HL-60 (cell line): ENCODE results near the gene E2F4.

Experiments
- CTCF ChIP-seq: IDR thresholded peaks from one replicate; pipeline ENCODE4 v1.5.1; 2011; ENCODE audit warnings: low read length, control low read depth, inconsistent platforms; ENCODE audit not compliant: insufficient read depth
- POLR2AphosphoS5 ChIP-seq: IDR thresholded peaks from 2 replicates; pipeline ENCODE4 v1.6.1; 2012; ENCODE audit warnings: low read depth

DNA sequence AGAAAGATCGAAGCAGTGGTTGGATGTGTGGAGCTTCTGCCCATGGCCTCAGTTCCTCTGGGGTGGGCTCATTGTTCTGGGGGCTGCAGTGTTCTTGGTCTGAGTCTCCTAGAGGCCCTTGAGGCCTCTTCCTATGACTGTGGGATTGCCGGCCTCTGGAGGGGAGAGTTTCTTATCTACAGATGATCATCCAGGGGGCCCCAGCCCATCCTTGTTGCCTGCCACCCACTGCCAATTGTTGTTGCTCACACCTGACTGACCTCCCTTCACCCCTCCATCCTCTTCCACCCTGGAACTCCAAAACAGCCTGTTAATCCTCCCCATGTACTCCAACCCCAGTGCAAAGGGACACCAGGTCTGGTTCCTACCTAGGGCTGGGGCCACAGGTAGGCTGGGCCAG, 47.0 kb upstream of the E2F4 start:
- TF ChIP-seq POLR2AphosphoS5 (no peak), CTCF (no peak)
